NCI-H345 treated with DMSO at 0.1 percent for 48 hours (cell line): ENCODE data around the gene EPHB2.

Source experiments
- DNase-seq: peaks from one replicate; lab custom pipeline; 2025; ENCODE audit not compliant: unreplicated experiment; lab: John Stamatoyannopoulos, UW

The EPHB2 gene

DNA sequence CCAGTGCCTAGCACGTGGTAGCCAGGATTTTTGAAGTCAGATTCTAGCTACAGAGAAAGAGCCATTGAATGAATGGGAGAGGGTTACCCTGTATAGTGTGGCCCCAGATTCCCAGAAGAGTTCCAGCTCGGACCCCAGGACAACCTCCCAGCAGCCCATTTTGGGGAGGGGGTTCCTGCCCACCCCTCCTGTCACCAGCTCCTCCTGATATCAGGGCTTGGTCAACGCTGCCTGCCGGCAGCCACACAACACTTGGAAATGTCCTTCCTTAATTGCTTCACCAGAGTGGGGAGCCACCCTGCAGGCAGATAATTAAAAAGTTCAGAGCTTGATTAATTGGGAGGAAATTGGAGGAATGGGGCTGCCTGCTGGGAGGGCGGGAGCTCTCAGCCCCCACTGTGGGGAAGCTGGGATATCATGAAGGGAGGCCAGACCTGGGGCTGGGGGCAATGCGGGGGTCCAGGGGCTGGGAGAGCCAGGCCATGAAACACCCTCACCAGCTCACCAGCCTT, 141.6 kb downstream of the EPHB2 start:
- no peak for DNase-seq

GRCh38 chr1:22853651-22854185, 143.1 kb downstream of the EPHB2 start:
- DNase-seq: no peak

DNA sequence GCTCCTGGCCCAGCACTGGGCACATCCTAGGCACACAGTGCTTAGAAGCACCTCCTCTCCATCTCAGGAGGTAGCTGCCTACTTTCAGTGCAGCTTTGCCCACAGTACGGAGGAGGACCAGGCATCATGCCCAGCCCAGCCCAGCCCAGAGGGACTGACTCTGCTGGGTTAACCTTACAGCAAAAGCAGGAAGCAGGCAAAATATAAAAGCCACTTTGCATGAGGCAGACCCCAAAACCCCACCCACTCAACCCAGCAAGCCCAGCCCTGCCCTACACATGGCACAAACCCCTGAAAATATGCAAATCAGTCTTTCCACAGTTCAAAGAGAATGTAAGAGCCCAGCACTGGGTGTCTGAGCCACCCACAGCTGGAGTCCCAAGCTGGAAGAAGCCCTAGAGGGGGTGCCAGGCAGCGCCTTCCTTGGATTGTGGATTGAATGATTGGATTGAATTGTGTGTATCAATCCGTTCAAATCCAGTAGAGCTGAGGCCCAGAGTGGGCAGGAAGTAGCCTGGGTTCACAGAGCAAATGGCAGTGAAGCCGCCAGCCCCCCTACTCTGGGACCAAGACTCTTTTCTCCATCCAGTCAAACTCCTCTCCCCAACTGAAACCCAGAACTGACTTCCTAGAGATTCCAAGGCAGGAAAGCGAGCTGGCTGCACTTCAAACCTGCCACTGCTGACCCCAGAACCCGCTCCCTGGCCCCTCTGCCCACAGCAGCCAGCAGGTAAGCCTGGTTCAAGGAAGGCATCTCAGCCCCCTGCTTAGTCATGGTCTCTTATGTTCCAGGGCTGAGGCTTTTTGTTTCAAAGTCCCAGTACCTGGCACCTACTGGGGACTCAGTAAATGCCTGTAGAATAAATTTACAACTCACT, 144.3 kb downstream of the EPHB2 start:
- DNase-seq: no peak

GRCh38 chr1:22855668-22856606, 145.3 kb downstream of the EPHB2 start:
- no peak for DNase-seq

DNA sequence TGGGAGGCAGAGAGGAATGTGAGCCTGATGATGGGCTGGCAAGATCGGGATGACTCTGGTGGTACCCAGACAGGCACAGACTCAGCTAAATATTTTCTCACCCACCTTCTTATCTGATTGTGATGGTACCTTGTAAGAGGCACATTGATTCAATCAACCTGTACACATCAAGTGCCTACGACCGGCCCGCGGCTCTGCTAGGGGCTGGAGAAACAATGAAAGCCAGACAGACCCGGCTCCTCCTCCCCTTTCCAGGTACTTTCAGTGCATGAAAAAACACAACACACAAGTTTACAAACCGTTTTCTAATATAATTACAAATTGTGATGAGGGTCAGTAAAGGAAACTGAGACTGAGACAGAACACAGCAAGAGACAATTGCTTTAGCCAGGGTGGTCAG, 147.0 kb downstream of the EPHB2 start:
- DNase-seq: no peak

DNA sequence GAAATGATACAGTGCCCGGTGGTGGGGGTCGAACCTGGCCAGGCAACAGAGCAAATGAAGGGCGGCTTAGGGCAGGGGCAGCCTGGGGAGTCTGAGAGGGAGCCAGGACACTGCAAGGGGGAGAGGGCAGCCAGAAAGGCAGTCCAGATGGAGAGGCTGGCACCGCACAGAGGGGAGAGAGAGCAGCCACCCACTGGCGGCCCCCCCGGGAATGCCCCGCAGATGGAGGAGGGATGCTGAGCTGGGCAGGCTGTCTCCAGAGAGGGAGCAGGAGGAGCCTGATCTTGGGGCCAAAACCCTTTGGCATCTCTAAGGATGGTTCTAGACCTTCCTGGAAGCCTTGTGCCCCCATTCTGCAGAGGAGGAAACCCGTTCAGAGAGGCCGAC, 149.8 kb downstream of the EPHB2 start:
- DNase-seq: no peak

DNA sequence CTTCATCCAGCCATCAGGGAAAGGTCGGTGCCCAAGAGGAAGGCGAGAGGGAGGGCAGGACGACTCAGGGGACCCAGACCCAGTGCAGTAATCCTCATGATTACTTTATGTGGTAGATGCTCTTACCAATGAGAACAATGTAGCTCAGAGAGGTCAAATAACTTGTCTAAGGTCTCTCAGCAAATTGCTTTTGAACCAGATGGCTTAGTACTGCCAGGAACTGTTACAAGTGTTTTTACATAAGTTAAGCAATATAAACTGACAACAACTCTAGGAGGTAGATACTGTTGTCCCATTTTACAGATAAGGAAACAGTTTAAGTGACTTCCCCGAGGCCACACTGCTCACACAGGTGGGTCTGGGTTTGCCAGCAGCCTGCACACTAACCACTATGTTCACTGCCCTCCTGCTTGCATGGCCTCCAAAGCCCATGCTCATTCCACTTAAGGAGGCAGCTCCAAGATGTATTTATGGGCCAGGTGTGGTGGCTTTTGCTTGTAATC, 150.3 kb downstream of the EPHB2 start:
- no peak for DNase-seq

GRCh38 chr1:22861764-22862440, 151.3 kb downstream of the EPHB2 start:
- DNase-seq: peak; percentile 5

DNA sequence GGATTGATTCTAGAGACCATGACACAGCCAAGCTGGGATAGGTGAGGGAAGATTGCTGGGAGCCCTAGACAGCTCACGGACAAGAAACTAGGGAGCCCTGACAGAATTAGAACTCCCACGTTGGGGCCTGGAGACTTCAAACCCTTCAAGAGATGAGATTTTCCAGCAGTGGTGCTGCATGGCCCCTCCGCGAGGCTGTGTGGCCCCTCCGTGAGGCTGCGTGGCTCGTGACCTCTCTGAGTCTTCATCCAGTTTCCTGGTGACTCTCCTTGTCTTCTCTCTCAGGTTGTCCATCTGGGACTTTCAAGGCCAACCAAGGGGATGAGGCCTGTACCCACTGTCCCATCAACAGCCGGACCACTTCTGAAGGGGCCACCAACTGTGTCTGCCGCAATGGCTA, 152.1 kb downstream of the EPHB2 start:
- no peak for DNase-seq

GRCh38 chr1:22863766-22864165, 153.1 kb downstream of the EPHB2 start:
- no peak for DNase-seq

- no peak for DNase-seq
Measured at GRCh38 chr1:22864886-22865285, 154.2 kb downstream of the EPHB2 start.

- no peak for DNase-seq
Measured at GRCh38 chr1:22865736-22866135, 155.1 kb downstream of the EPHB2 start.

DNA sequence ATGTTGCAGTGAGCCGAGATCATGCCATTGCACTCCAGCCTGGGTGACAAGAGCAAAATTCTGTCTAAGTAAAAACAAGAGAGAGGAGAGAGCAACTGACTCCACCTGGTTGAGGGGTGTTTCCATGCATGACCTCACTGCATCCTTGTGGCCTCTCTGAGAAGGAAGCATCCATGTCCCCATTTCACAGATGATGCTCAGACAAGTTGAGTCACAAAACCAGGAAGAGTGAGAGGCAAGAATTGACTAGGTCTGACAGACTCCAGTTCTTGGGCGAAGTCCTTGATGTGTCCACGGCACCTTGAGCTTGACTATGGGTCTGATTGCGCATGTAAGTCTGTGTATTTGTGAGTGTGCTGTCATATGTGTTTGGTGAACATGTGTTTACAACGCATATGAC, 156.2 kb downstream of the EPHB2 start:
- no peak for DNase-seq

GRCh38 chr1:22868331-22868730, 157.7 kb downstream of the EPHB2 start:
- no peak for DNase-seq

- no peak for DNase-seq
Measured at GRCh38 chr1:22869325-22869724, 158.7 kb downstream of the EPHB2 start.

- DNase-seq: no peak
Measured at GRCh38 chr1:22870201-22870871, 159.7 kb downstream of the EPHB2 start.

DNA sequence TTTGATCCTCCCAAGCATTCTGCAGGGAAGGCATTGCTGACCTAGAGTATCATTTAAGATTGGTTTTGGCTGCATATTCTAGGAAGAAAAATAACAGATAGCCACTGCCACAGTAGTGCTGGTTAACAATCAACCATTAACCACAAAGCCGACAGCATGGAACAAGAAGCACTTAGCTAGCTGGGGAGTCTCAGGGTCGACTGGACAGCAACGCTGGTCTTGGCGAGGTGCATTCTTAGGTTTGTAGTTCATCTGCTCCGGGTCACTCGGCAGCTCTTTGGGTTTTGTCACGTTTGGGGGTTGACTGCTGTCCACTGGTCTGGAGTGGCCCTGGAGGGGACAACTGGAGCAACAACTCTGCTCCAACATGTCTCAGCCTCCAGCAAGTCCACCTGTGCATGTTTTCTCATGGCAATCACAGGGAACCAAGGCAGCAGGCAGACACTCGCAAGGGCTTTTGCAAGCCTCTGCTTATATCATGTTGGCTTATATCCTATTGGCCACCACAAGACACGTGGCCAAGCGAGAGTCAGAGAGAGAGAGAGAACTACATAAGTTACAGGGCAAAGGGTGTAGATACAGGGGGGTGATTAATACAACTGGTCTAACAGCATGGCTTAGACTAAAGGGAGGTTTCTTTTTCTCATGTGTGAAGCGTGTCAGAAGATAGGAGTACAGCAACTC, 162.5 kb downstream of the EPHB2 start:
- DNase-seq: no peak

DNA sequence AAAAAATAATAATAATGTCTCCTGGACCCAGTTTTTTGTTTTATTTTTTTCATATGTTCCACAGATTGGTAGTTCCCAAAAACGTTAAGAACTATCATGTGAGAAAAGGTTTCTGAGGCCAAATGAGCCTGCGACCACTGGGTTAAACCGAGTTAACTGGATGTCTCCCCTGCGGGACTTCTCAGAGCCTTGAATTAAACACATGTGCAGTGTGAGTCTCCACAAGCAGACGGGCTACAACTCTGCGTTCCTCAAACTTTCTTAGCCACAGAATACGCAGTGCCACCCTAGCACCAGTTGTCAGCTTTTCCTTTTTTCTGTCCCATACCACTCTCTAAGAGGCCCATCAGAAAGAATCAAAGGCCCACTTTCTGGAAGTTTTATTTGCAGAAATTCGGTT, 164.1 kb downstream of the EPHB2 start:
- DNase-seq: no peak

DNA sequence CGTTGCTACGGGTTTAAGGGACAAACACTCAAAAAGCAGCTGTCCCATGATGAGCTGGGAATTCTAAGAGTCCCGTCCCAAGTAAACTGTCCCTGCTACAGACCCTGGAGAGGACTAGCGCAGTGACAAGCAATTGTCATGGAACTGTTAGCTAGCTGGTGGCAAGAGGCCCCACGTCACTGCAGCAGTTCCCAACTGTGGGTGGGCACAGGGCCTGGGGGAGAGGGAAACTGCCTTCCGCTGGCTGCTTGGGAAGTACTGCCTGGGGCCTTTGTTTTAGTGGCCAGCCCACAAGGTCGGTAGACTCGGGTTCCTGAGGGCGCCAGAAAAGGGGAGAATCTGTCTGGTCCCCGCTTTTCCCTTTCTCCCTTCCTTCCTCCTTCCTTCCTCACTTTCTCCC, 164.6 kb downstream of the EPHB2 start:
- DNase-seq: no peak

DNA sequence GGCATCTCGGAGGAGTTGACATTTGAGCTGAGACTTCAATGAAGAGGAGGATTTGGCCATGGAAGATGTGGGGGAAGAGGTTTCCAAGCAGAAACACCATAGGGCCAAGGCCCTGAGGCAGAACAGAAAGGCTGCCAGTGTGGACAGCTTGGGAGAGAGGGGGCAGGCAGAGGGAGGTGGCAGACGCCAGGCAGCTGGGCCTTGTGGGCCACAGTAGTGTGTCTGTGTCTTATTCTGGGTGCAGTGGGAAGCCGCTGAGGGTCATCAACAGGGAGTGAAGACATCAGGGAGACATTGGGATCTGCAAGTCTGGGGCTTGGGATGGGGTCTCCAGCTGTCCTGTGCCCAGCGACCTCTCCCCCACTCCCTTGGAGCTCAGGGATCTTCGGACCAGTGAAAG, 165.2 kb downstream of the EPHB2 start:
- DNase-seq: no peak
